ENCODE results near the gene RND1. TPM values are rescaled to one million over a fixed set of nuclear protein-coding genes. Genes with fewer than 3 reads are reported as not detected.
A peak's percentile ranks its signal among the peaks of the same experiment; 100 is the strongest.

RND1 gene
- total RNA-seq, 1 donor from 2014 or later, result 0.85 TPM

DNA sequence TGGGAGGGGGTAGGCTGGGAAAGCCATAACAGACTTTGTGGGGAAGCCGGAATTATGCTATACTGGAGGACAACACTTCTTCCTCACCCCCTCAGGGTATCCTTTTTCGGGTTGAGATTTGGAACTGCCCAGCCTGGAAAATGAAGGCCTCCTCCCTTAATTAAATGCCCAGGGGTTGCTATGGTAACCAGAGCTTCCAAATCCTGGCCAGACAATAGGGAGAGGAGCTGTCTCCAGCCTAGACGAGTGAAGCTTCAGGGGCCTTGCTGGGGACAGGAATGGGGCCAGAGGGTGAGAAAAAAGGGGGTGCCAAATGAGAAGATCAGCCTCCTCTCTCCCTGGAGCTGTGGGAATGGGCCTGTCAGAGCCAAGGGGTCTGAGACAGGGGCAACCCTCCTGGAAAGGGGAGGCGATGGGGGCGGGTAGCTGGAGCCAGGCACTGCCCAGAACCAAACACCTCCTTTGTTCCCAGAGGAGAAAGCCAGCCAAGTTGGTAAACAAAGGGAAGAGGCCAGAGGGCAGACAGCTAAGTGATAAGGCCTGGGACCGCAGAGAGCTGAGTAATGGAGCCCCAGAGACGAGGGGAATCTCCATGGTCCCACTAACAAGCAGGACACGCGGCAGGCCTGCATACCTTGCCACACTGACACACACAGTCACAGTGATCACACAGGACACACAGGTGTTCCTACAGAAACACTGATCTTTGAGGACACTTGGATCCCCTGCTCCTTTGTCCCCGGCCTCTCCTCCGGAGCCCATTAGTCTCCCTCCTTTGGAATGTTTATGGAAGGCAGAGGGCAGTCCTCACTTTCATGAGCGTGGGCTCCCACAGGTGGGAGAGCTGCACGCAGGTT, 17.9 kb upstream of the RND1 start:
- Histone ChIP-seq H3K27ac (peak overlapping the region; percentile 57 to 58), H3K4me1 (peaks cover 0 to 8% of the 10 kb centered on the region in 2 donors), H3K4me3 (no peak overlapping the region), H3K27me3 (no peaks in the 10 kb centered on the region), H3K9me3 (no peaks in the 10 kb centered on the region), H3K36me3 (no peaks in the 10 kb centered on the region)
- no peak for DNase-seq (ENCODE audit: low spot score in 2 of 2)
- intact Hi-C loops (cut with DNase I), result no loop called here
- TF ChIP-seq, protein P1, sequence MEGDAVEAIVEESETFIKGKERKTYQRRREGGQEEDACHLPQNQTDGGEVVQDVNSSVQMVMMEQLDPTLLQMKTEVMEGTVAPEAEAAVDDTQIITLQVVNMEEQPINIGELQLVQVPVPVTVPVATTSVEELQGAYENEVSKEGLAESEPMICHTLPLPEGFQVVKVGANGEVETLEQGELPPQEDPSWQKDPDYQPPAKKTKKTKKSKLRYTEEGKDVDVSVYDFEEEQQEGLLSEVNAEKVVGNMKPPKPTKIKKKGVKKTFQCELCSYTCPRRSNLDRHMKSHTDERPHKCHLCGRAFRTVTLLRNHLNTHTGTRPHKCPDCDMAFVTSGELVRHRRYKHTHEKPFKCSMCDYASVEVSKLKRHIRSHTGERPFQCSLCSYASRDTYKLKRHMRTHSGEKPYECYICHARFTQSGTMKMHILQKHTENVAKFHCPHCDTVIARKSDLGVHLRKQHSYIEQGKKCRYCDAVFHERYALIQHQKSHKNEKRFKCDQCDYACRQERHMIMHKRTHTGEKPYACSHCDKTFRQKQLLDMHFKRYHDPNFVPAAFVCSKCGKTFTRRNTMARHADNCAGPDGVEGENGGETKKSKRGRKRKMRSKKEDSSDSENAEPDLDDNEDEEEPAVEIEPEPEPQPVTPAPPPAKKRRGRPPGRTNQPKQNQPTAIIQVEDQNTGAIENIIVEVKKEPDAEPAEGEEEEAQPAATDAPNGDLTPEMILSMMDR (IDR thresholded peaks at IDR 0.05), result no peak

GRCh38 chr12:48882972-48883304, 17.3 kb upstream of the RND1 start:
- H3K27ac ChIP-seq, result peak overlapping the region; percentile 57 to 58
- TF ChIP-seq, protein P1 (IDR thresholded peaks at IDR 0.05), result no peak
- H3K36me3 ChIP-seq, result no peaks in the 10 kb centered on the region
- no peak overlapping the region for H3K4me3 ChIP-seq
- no peaks in the 10 kb centered on the region for H3K27me3 ChIP-seq
- DNase-seq (ENCODE audit: low spot score in 2 of 2), result no peak
- H3K4me1 ChIP-seq, result peaks cover 0 to 8% of the 10 kb centered on the region in 2 donors
- H3K9me3 ChIP-seq, result no peaks in the 10 kb centered on the region
- intact Hi-C loops (cut with DNase I), result no loop called here

GRCh38 chr12:48882315-48882687, 16.6 kb upstream of the RND1 start:
- intact Hi-C loops (cut with DNase I), result no loop called here
- Histone ChIP-seq H3K4me3 (peak overlapping the region; percentile 31 to 56), H3K9me3 (no peaks in the 10 kb centered on the region), H3K36me3 (no peaks in the 10 kb centered on the region), H3K4me1 (peaks cover 0 to 8% of the 10 kb centered on the region in 2 donors), H3K27ac (peak overlapping the region in 1 of 2 donors; percentile 57), H3K27me3 (no peaks in the 10 kb centered on the region)
- peak in 1 of 2 donors; percentile 68 for DNase-seq (ENCODE audit: low spot score in 2 of 2)
- TF ChIP-seq, protein P1 (IDR thresholded peaks at IDR 0.05), result no peak

- peaks cover 0 to 8% of the 10 kb centered on the region in 2 donors for H3K4me1 ChIP-seq
- no peaks in the 10 kb centered on the region for H3K9me3 ChIP-seq
- TF ChIP-seq, protein P1 (IDR thresholded peaks at IDR 0.05), result no peak
- H3K27me3 ChIP-seq, result no peaks in the 10 kb centered on the region
- DNase-seq (ENCODE audit: low spot score in 2 of 2), result no peak
- intact Hi-C loops (cut with DNase I), result no loop called here
- H3K4me3 ChIP-seq, result peak overlapping the region; percentile 31 to 56
- H3K36me3 ChIP-seq, result no peaks in the 10 kb centered on the region
- peak overlapping the region in 1 of 2 donors; percentile 57 for H3K27ac ChIP-seq
Observed at GRCh38 chr12:48881686-48882314, 16.1 kb upstream of the RND1 start.

- H3K9me3 ChIP-seq, result no peaks in the 10 kb centered on the region
- no peak for DNase-seq (ENCODE audit: low spot score in 2 of 2)
- H3K27ac ChIP-seq, result no peak overlapping the region
- peaks cover 0 to 8% of the 10 kb centered on the region in 2 donors for H3K4me1 ChIP-seq
- H3K36me3 ChIP-seq, result no peaks in the 10 kb centered on the region
- H3K4me3 ChIP-seq, result no peak overlapping the region
- TF ChIP-seq, protein P1 (IDR thresholded peaks at IDR 0.05), result no peak
- H3K27me3 ChIP-seq, result no peaks in the 10 kb centered on the region
- intact Hi-C loops (cut with DNase I), result no loop called here
Observed at GRCh38 chr12:48880647-48881046, 15.0 kb upstream of the RND1 start.
